Stimulated activated CD8-positive, alpha-beta memory T cell treated with anti-CD3 and anti-CD28 coated beads, Interleukin-4, amount 100 ng/mL, for 1 hour (primary cell): ENCODE measurements around the gene TSN.

Experiments used
- DNase-seq, 2 donors: peaks; one replicate each; pipeline ENCODE4 v3.0.0-alpha.2; 2020; ENCODE audit warnings: low read depth in 2 of 2, low spot score in 1 of 2

TSN gene

GRCh38 chr2:121741450-121741849 lies 14.0 kb upstream of the TSN start:
- DNase-seq: no peak

GRCh38 chr2:121746071-121746578 lies 9.3 kb upstream of the TSN start:
- no peak for DNase-seq

GRCh38 chr2:121748202-121748601 lies 7.2 kb upstream of the TSN start:
- DNase-seq: no peak

GRCh38 chr2:121754851-121755236 lies 607 bp upstream of the TSN start:
- DNase-seq: no peak

- no peak for DNase-seq
These were observed 9.3 kb downstream of the TSN start for GRCh38 chr2:121764681-121765228.

GRCh38 chr2:121766624-121767023 lies 11.2 kb downstream of the TSN start:
- DNase-seq: no peak

- DNase-seq: no peak
These were observed 12.8 kb downstream of the TSN start for GRCh38 chr2:121768143-121768755.

GRCh38 chr2:121771976-121772742 lies 16.7 kb downstream of the TSN start:
- no peak for DNase-seq

GRCh38 chr2:121774235-121774634 lies 18.8 kb downstream of the TSN start:
- no peak for DNase-seq

GRCh38 chr2:121776361-121776760 lies 20.9 kb downstream of the TSN start:
- DNase-seq: no peak

GRCh38 chr2:121776885-121777698 lies 21.6 kb downstream of the TSN start:
- DNase-seq: no peak

- DNase-seq: no peak
These were observed 22.2 kb downstream of the TSN start for GRCh38 chr2:121777699-121778058.

- no peak for DNase-seq
These were observed 23.5 kb downstream of the TSN start for GRCh38 chr2:121778741-121779487.

- DNase-seq: no peak
These were observed 27.7 kb downstream of the TSN start for GRCh38 chr2:121783180-121783579.

GRCh38 chr2:121788685-121789084 lies 33.2 kb downstream of the TSN start:
- no peak for DNase-seq

- no peak for DNase-seq
These were observed 35.0 kb downstream of the TSN start for GRCh38 chr2:121790276-121790956.

- no peak for DNase-seq
These were observed 35.8 kb downstream of the TSN start for GRCh38 chr2:121791290-121791689.

- DNase-seq: no peak
These were observed 36.4 kb downstream of the TSN start for GRCh38 chr2:121791801-121792221.

GRCh38 chr2:121793816-121794215 lies 38.4 kb downstream of the TSN start:
- no peak for DNase-seq

GRCh38 chr2:121794233-121794632 lies 38.8 kb downstream of the TSN start:
- no peak for DNase-seq
